Measurements from ENCODE around the gene TEX29.

The TEX29 gene

GRCh38 chr13:111372651-111373425, 52.4 kb downstream of the TEX29 start:
- DNase-seq, result no peak

- no peak for DNase-seq
Observed at GRCh38 chr13:111373486-111373885, 53.0 kb downstream of the TEX29 start.

- no peak for DNase-seq
Observed at GRCh38 chr13:111380431-111380830, 60.0 kb downstream of the TEX29 start.

GRCh38 chr13:111382411-111382810, 62.0 kb downstream of the TEX29 start:
- no peak for DNase-seq

- DNase-seq, result no peak
Observed at GRCh38 chr13:111382877-111383276, 62.4 kb downstream of the TEX29 start.

- DNase-seq, result no peak
Observed at GRCh38 chr13:111383591-111384440, 63.4 kb downstream of the TEX29 start.

DNA sequence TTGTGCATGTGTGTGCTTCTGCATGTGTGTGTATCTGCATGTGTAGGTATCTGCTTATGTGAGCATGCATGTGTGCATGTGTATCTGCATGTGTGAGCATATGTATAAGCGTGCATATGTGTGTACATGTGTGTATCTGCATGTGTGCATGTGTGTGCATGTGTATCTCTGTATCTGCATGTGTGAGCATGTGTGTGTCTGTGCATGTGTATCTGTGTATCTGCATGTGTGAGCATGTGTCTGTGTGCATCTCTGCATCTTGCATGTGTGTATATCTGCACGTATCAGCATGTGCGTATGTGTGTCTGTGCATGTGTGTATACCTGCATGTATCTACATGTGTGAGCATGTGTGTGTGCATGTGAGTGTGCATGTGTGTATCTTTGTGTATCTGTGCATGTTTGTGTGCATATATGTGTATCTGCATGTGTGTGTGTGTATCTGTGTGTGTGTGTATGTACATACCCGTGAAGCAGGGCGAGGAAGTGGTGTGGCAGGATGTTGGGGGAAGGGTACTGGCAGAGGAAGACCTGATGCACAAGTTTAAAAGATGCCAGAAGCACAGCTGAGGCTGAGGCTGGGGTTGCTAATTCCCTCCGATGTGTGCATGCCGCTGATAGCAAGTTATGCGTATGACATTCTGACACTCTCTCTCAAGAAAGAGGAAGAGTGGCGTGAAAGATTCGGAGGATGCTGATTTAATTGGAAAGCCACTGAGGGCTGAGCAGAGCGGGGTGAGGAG, 64.2 kb downstream of the TEX29 start:
- no peak for DNase-seq

GRCh38 chr13:111385183-111385857, 64.9 kb downstream of the TEX29 start:
- DNase-seq, result no peak

- no peak for DNase-seq
Observed at GRCh38 chr13:111387026-111387871, 66.8 kb downstream of the TEX29 start.

GRCh38 chr13:111387945-111388600, 67.6 kb downstream of the TEX29 start:
- DNase-seq, result no peak

GRCh38 chr13:111388851-111389500, 68.5 kb downstream of the TEX29 start:
- peak; percentile 6 for DNase-seq

DNA sequence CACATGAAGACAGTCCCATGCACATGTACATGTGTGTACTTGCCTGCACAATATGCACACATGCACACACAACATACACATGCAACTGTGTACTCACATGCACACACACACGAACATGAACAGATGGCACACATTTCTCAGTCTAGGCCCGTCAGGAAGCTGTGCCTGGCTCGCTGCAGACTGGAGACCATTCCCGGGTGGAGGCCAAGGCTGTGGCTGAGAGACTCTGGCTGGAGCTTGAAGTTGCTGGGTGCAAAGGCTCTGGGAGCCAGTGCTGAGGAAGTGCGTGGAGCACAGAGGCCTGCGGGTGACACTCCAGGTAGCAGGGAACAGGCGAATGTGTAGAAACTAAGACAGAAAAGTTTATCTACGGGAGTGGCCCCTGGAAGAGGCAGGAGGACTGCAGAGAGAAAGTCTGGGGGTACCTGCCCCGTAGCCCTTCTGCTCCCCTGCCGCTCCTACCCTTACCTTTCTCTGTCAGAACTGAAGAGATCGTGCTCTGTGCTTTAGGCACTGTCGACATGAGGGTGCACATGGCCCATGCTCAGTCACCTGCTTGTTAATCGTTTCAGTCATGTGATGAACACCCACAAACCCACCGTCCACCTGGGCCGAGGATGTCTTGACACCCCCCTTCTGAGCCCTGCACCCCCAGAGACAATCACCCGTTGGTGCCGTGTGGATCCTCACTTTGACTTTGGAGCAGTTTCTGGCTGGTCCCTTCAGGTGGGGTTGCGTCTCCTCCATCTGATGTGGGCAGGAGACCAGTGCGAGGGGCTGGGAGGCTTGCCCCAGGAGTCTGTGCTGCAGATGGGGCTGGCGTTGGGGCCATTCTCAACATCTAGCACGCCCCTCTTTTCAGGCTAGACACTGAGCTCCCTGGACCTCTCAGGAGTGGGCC, 69.4 kb downstream of the TEX29 start:
- no peak for DNase-seq

DNA sequence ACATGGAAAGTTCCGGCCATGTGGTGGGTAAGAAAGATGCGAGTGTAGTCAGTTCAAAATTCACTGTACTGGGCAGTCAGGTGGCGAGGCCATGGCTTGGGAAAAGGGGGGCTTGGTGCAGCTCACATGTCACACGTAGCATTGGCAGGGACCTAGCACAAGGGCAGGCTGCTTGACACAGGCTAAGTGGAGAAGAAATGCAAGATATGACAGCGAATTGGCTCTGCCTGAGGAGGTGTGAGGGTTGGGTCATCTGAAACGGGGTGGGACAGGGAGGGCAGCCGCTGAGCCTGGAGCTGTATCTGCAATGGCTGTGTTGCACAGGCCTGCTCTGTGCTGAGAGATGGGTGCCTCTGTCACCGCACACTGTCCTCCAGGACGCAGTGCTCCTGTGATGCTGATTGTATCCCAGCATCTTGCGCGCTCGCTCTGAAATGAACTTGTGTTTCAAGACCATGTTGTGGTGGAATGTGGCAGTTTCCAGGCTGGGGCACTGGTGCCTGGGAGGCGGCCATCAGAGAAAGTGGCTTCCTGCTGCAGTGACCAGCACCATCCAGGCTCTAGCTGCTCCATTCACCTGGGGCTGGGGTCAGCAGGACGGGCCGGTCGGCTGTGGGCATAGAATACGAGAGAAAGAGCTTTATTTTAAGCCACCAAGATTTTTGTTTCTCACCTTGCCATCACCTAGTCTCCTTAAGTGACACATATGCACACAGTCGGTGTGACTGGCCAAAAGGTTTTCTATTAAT, 70.3 kb downstream of the TEX29 start:
- no peak for DNase-seq

GRCh38 chr13:111392486-111392885, 72.0 kb downstream of the TEX29 start:
- no peak for DNase-seq

GRCh38 chr13:111393221-111393790, 72.9 kb downstream of the TEX29 start:
- no peak for DNase-seq
